BLaER1 treated with 17β-estradiol and CSF1 and Interleukin-3, amounts not matched to agents 10 nM and 100 nM (cell line): ENCODE measurements around the gene NT5C3A.
"Not testable (repeated sequence)": the region's sequence is repeated elsewhere in the genome, so short reads cannot be mapped to it uniquely, and the experiment has no call there.

ENCODE experiments used
- H3K27ac ChIP-seq, 11 experiments: shearing (Covaris generic); formaldehyde crosslinking; 2 replicates each; pipeline ENCODE4 v1.8.1; 2022
- H3K27me3 ChIP-seq, 11 experiments: shearing (Covaris generic); formaldehyde crosslinking; 2 replicates each; pipeline ENCODE4 v1.8.1; 2022
- H3K36me3 ChIP-seq, 11 experiments: shearing (Covaris generic); formaldehyde crosslinking; 2 replicates each; pipeline ENCODE4 v1.8.1; 2022
- H3K4me1 ChIP-seq, 10 experiments: shearing (Covaris generic); formaldehyde crosslinking; 2 replicates each; pipeline ENCODE4 v1.8.1; 2022
- H3K4me2 ChIP-seq, 11 experiments: shearing (Covaris generic); formaldehyde crosslinking; 2 replicates each; pipeline ENCODE4 v1.8.1; 2022
- H3K4me3 ChIP-seq, 10 experiments: shearing (Covaris generic); formaldehyde crosslinking; 2 replicates each; pipeline ENCODE4 v1.8.1; 2022
- H3K9ac ChIP-seq, 11 experiments: shearing (Covaris generic); formaldehyde crosslinking; 2 replicates each; pipeline ENCODE4 v1.8.1; 2022
- H3K9me3 ChIP-seq, 11 experiments: shearing (Covaris generic); formaldehyde crosslinking; replicated peaks in 1 of 11; 2 replicates each; pipeline ENCODE4 v1.8.1; 2022
- H4K20me1 ChIP-seq, 11 experiments: shearing (Covaris generic); formaldehyde crosslinking; 2 replicates each; pipeline ENCODE4 v1.8.1; 2022
- Cebpa-rat ChIP-seq, 11 experiments: shearing (Covaris generic); IDR thresholded peaks; 2 replicates each; pipeline ENCODE4 v1.8.1; 2022

Gene NT5C3A

GRCh38 chr7:33100770-33101169 is 38.2 kb upstream of the NT5C3A start:
- Histone ChIP-seq H3K4me3 (no peak overlapping the region), H3K4me1 (peaks cover 0 to 11% (median 2%) of the 10 kb centered on the region in 10 experiments; a peak in 7 of 20 replicates), H3K36me3 (peaks cover 78 to 100% (median 90%) of the 10 kb centered on the region in 11 experiments), H3K27ac (no peak overlapping the region), H3K9ac (no peak overlapping the region), H4K20me1 (peaks cover 25 to 78% (median 56%) of the 10 kb centered on the region in 11 experiments; a peak in 20 of 22 replicates), H3K27me3 (no peaks in the 10 kb centered on the region), H3K9me3 (no peaks in the 10 kb centered on the region), H3K4me2 (no peak overlapping the region)
- TF ChIP-seq Cebpa-rat (IDR thresholded peaks at IDR 0.05): no peak

DNA sequence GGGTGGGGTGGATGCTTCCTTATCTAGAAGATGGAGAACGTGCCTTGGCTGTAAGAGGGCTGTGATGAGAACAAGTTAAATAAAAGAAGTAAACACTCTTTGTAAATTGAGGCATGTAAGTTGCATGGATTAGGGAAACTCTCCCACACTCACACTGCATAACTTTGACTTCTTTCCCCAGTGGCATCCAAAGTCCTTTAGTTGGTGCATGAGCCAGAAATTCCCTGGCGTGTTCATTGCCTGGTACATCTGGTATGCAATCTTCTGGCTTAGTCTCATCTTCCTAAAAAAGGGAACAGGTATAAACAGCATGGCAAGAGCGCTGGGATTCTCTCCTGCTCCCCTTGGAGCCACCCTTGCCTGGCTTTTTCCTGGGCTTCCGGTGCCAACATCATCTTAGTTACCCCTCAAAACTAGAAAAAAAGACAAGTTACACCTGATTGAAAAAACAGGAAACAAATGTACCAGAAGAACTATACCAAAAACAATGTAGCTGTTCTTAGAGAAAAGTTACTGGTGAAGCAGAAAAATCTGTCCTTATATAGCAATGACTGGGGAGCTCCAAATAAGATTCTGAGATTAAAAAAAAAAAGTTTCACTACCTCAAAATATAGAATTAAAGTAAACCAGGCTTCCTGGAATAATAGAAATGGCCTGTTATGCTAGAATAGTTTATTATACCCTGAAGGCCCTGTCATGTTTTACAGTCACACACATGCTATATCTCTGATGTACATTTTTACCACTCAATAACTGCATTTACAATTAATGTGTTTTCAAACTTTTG is 36.8 kb upstream of the NT5C3A start:
- Histone ChIP-seq H3K27ac (no peak overlapping the region), H3K4me3 (no peak overlapping the region), H3K27me3 (no peaks in the 10 kb centered on the region), H3K9ac (no peak overlapping the region), H4K20me1 (peaks cover 13 to 63% (median 41%) of the 10 kb centered on the region in 11 experiments; a peak in 20 of 22 replicates), H3K4me1 (peaks cover 0 to 11% (median 2%) of the 10 kb centered on the region in 10 experiments; a peak in 7 of 20 replicates), H3K4me2 (no peak overlapping the region), H3K36me3 (peaks cover 89 to 100% (median 94%) of the 10 kb centered on the region in 11 experiments), H3K9me3 (no peaks in the 10 kb centered on the region)
- TF ChIP-seq Cebpa-rat (IDR thresholded peaks at IDR 0.05): no peak

- H3K27ac ChIP-seq, H3K9me3 ChIP-seq, H3K27me3 ChIP-seq, H3K4me3 ChIP-seq, H3K4me2 ChIP-seq, H3K9ac ChIP-seq, H3K4me1 ChIP-seq: not testable (repeated sequence)
- Histone ChIP-seq H4K20me1 (peaks cover 0 to 18% (median 5%) of the 10 kb centered on the region in 11 experiments; a peak in 15 of 22 replicates), H3K36me3 (peaks cover 67 to 81% (median 75%) of the 10 kb centered on the region in 11 experiments)
Observed at GRCh38 chr7:33094745-33095275, 32.2 kb upstream of the NT5C3A start.

DNA sequence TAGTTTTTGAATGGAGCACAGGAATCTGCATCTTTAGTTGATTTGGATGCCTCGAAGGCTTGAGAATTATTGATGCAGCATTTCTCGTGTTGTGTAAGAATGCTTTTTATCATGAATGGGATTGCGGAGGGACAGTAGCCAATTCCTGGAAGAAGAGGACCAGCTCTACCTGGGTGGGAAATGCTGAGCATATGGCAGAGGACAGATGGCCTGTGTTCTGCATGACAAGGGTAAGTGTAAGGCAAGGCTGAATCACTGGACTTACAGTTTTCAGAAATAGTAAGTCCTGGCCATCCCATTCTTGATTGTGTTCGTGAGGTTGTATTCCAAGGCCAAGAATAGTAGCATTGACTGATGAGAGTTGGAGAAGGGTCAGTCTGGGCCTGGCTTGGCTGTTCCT is 30.7 kb upstream of the NT5C3A start:
- no peak overlapping the region for H3K4me2 ChIP-seq
- peaks cover 0 to 4% (median 0%) of the 10 kb centered on the region in 11 experiments; a peak in 2 of 22 replicates for H4K20me1 ChIP-seq
- no peaks in the 10 kb centered on the region for H3K9me3 ChIP-seq
- H3K27me3 ChIP-seq: no peaks in the 10 kb centered on the region
- peaks cover 52 to 65% (median 59%) of the 10 kb centered on the region in 11 experiments for H3K36me3 ChIP-seq
- TF ChIP-seq Cebpa-rat (IDR thresholded peaks at IDR 0.05): no peak
- 0 out of 20 replicates have a peak, but pooled peaks cover 0 to 5% (median 0%) of the 10 kb centered on the region in 10 experiments for H3K4me1 ChIP-seq
- H3K4me3 ChIP-seq: no peak overlapping the region
- H3K27ac ChIP-seq: no peak overlapping the region
- no peak overlapping the region for H3K9ac ChIP-seq

GRCh38 chr7:33091641-33092191 is 29.1 kb upstream of the NT5C3A start:
- Histone ChIP-seq H3K27ac (no peak overlapping the region), H3K36me3 (peaks cover 36 to 50% (median 44%) of the 10 kb centered on the region in 11 experiments), H3K4me2 (no peak overlapping the region), H4K20me1 (0 out of 22 replicates have a peak, but pooled peaks cover 0 to 4% (median 0%) of the 10 kb centered on the region in 11 experiments), H3K4me1 (0 out of 20 replicates have a peak, but pooled peaks cover 0 to 5% (median 0%) of the 10 kb centered on the region in 10 experiments), H3K9me3 (peaks cover 0 to 5% (median 0%) of the 10 kb centered on the region in 11 experiments; a peak in 3 of 22 replicates), H3K27me3 (no peaks in the 10 kb centered on the region), H3K9ac (no peak overlapping the region), H3K4me3 (no peak overlapping the region)
- TF ChIP-seq Cebpa-rat (IDR thresholded peaks at IDR 0.05): no peak

DNA sequence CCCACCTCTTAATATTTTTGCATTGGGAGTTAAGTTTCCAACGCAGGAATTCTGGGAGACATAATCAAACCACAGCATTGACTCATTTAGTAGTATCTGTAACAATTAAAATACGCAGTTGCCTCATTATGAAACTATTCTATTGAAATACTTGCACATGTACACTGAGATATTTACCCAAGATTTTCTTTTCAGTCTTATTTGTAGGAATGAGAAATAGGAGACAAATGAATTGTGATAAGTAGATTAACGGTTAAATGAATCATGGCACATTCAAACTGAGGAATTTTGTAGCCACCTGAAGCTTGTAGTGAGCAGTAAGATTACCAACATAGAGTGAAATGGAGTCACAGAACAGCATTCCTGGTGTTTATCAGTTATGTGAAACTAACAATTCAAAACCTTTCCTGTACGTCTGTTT is 28.5 kb upstream of the NT5C3A start:
- H3K27ac ChIP-seq: no peak overlapping the region

GRCh38 chr7:33089142-33089541 is 26.6 kb upstream of the NT5C3A start:
- Histone ChIP-seq H3K4me3 (no peak overlapping the region), H3K4me2 (no peak overlapping the region), H3K9me3 (peaks cover 6 to 18% (median 10%) of the 10 kb centered on the region in 11 experiments; a peak in 18 of 22 replicates), H3K27ac (no peak overlapping the region), H3K4me1 (0 out of 20 replicates have a peak, but pooled peaks cover 0 to 5% (median 0%) of the 10 kb centered on the region in 10 experiments), H3K9ac (no peak overlapping the region), H3K27me3 (no peaks in the 10 kb centered on the region), H4K20me1 (no peaks in the 10 kb centered on the region), H3K36me3 (peaks cover 13 to 25% (median 20%) of the 10 kb centered on the region in 11 experiments)
- TF ChIP-seq Cebpa-rat (IDR thresholded peaks at IDR 0.05): no peak

More for the DNA sequence above, 28.5 kb upstream of the NT5C3A start:
- 0 out of 22 replicates have a peak, but pooled peaks cover 0 to 4% (median 0%) of the 10 kb centered on the region in 11 experiments for H4K20me1 ChIP-seq
- H3K36me3 ChIP-seq: peaks cover 30 to 44% (median 38%) of the 10 kb centered on the region in 11 experiments
- no peaks in the 10 kb centered on the region for H3K27me3 ChIP-seq
- H3K4me3 ChIP-seq: no peak overlapping the region
- 0 out of 20 replicates have a peak, but pooled peaks cover 0 to 5% (median 0%) of the 10 kb centered on the region in 10 experiments for H3K4me1 ChIP-seq
- TF ChIP-seq Cebpa-rat (IDR thresholded peaks at IDR 0.05): no peak
- peaks cover 3 to 10% (median 5%) of the 10 kb centered on the region in 11 experiments; a peak in 18 of 22 replicates for H3K9me3 ChIP-seq
- no peak overlapping the region for H3K4me2 ChIP-seq
- H3K9ac ChIP-seq: no peak overlapping the region

- Histone ChIP-seq H3K4me2 (no peak overlapping the region), H3K4me3 (no peak overlapping the region), H3K9ac (no peak overlapping the region), H3K9me3 (peaks cover 6 to 18% (median 10%) of the 10 kb centered on the region in 11 experiments; a peak in 18 of 22 replicates), H3K4me1 (0 out of 20 replicates have a peak, but pooled peaks cover 0 to 5% (median 0%) of the 10 kb centered on the region in 10 experiments), H3K27me3 (no peaks in the 10 kb centered on the region), H4K20me1 (no peaks in the 10 kb centered on the region), H3K36me3 (peaks cover under 1 to 12% (median 7%) of the 10 kb centered on the region in 11 experiments; a peak in 15 of 22 replicates), H3K27ac (no peak overlapping the region)
- TF ChIP-seq Cebpa-rat (IDR thresholded peaks at IDR 0.05): no peak
Observed at GRCh38 chr7:33087858-33088257, 25.3 kb upstream of the NT5C3A start.

- Histone ChIP-seq H3K4me2 (no peak overlapping the region), H3K9ac (no peak overlapping the region), H3K27me3 (no peaks in the 10 kb centered on the region), H3K4me3 (no peak overlapping the region), H3K9me3 (peaks cover 6 to 18% (median 10%) of the 10 kb centered on the region in 11 experiments; a peak in 18 of 22 replicates), H3K27ac (no peak overlapping the region), H4K20me1 (no peaks in the 10 kb centered on the region), H3K36me3 (peaks cover 0 to 7% (median 3%) of the 10 kb centered on the region in 11 experiments; a peak in 7 of 22 replicates), H3K4me1 (0 out of 20 replicates have a peak, but pooled peaks cover 0 to 5% (median 0%) of the 10 kb centered on the region in 10 experiments)
- TF ChIP-seq Cebpa-rat (IDR thresholded peaks at IDR 0.05): no peak
Observed at GRCh38 chr7:33087356-33087755, 24.8 kb upstream of the NT5C3A start.
